OCI-LY7 (cell line): Measurements from ENCODE around the gene SMIM14.

Experiments used
- CTCF ChIP-seq: fragments of 200-600 bp; sonication (generic); conservative IDR thresholded peaks from 2 replicates; pipeline ENCODE4 v1.5.1; 2014; ENCODE audit warnings: mild to moderate bottlenecking, antibody characterized with exemption, low read length, moderate library complexity, mixed read lengths
- EZH2phosphoT487 ChIP-seq: fragments of 200-600 bp; sonication (generic); IDR thresholded peaks from 2 replicates; pipeline ENCODE4 v1.6.1; 2018; ENCODE audit warnings: low read depth, borderline replicate concordance, mild to moderate bottlenecking, mixed run types, antibody characterized with exemption, low read length, moderate library complexity, mixed read lengths

GRCh38 chr4:39504538-39504937, 134.1 kb downstream of the SMIM14 start:
- TF ChIP-seq CTCF (no peak), EZH2phosphoT487 (no peak)
